Gastrocnemius medialis (tissue), 4 donors: Measurements from ENCODE around the gene ZBTB45. TPM values are rescaled to one million over a fixed set of nuclear protein-coding genes. Genes with fewer than 3 reads are reported as not detected.

ENCODE experiments used
- ATAC-seq, 2 donors: fragments of 150-250 bp; one replicate each; pipeline ENCODE4 v1.9.1; 2016
- DNase-seq, 2 donors: peaks; one replicate each; pipeline ENCODE4 v3.0.0-alpha.2; 2019
- H3K27ac ChIP-seq, 4 donors: fragments of 200-600 bp; sonication (generic); 1 replicate in 1 of 4; 2 replicates in 3 of 4; pipeline ENCODE4 v1.5.1; 2016 to 2018; ENCODE audit warnings: mild to moderate bottlenecking in 2 of 4, moderate library complexity in 1 of 4
- H3K27me3 ChIP-seq, 3 donors: fragments of 200-600 bp; sonication (generic) in 2 of 3; 1 replicate in 1 of 3; 2 replicates in 2 of 3; pipeline versions ENCODE4 v1.5.1 to v1.6.0; 2016 to 2019; ENCODE audit warnings: mild to moderate bottlenecking in 1 of 3, moderate library complexity in 1 of 3
- H3K36me3 ChIP-seq, 2 donors: fragments of 200-600 bp; sonication (generic) in 1 of 2; one replicate each; pipeline ENCODE4 v1.5.1; 2017 to 2018
- H3K4me1 ChIP-seq, 2 donors: fragments of 200-600 bp; sonication (generic) in 1 of 2; one replicate each; pipeline ENCODE4 v1.5.1; 2016 to 2017; ENCODE audit warnings: mild to moderate bottlenecking in 2 of 2
- H3K4me3 ChIP-seq, 4 donors: fragments of 200-600 bp; sonication (generic) in 3 of 4; 1 replicate in 1 of 4; 2 replicates in 3 of 4; pipeline ENCODE4 v1.5.1; 2016 to 2019; ENCODE audit warnings: mild to moderate bottlenecking in 2 of 4
- H3K9me3 ChIP-seq, 3 donors: fragments of 200-600 bp; sonication (generic) in 2 of 3; 1 replicate in 1 of 3; 2 replicates in 2 of 3; pipeline ENCODE4 v1.5.1; 2016 to 2019
- CTCF ChIP-seq, 5 experiments: fragments of 450-650 bp in 3 of 5; fragments of 200-600 bp in 2 of 5; sonication (generic) in 2 of 5; IDR thresholded peaks in 4 of 5; conservative IDR thresholded peaks in 1 of 5; 1 replicate in 4 of 5; 2 replicates in 1 of 5; pipeline ENCODE4 v1.5.1; 2016 to 2019; ENCODE audit warnings: antibody characterized with exemption in 5 of 5, mild to moderate bottlenecking in 3 of 5, moderate library complexity in 3 of 5
- POLR2A ChIP-seq, 2 donors: fragments of 450-650 bp; IDR thresholded peaks; one replicate each; pipeline ENCODE4 v1.6.1; 2017; ENCODE audit warnings: antibody characterized with exemption in 2 of 2, mild to moderate bottlenecking in 2 of 2, moderate library complexity in 2 of 2
- in situ Hi-C, 4 donors: fragments of 200-750 bp; cut with MboI; loops; one replicate each; pipeline versions ENCODE4 v1.15.0 to v1.8.0; 2017; ENCODE audit warnings: low sequenced_read_pairs in 4 of 4
- intact Hi-C: fragments of 100-400 bp; cut with DNase I; formaldehyde crosslinking; loops from one replicate; pipeline ENCODE4 v1.15.1; 2023; ENCODE audit warnings: low total_unique reads
- total RNA-seq, 4 donors: library from RNA; depleted of rRNA; stranded (reverse); fragments of >200 nt; gene quantifications; one replicate each; pipeline versions ENCODE4 v1.1.0 to v1.2.3, GENCODE V29; 2016

ZBTB45 gene
- total RNA-seq, 4 donors from 2014 or later, result 5.9 to 12.2 (median 9.6) TPM

DNA sequence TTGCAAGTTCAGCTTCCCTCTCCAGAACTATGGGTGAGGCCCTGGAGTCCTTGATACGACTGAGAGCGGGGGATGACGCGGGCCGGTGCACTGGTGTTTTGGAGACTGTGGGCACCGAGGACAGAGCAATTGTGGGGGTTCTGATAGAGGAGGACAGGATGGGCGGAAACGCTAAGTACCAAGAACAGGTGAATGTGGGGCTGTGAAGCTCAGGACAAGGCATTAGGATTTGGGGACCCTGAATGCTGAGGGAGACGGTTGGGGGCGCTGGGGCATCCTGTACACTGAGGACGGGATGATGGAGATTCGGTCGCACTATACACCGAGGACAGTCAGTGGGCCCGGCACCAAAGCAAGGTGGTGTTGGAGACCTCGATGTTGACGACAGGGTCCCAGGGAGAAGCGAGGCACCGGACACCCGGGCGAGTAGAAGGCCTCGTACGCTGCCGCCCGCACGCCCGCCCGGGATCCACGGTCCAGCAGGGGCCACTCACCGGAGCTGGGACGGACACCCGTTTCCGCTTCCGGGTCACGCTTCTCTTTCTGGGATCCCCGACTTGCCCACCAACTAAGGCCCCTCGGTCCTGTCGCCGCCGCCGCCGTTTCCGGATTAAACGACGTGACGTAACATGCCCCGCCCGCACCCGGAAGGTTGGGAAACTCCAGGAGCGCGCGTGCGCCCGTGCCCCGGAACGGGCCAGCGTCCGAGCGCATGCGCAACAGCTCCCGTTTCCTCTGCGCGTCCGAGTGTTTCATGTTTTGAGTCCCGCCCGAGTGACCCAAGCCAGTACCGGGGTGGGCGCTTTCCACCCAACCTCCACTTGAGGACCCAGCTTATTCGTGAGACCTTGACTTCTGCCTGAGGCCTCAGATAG lies 35.1 kb upstream of the ZBTB45 start, which contains the start of gene CHMP2A:
Gene CHMP2A, minus strand, starts transcription at position 612 of the 875 bp plus-strand sequence. CDS start 893 bp downstream, outside the sequence.
- Histone ChIP-seq H3K36me3 (peaks cover 0 to 48% of the 10 kb centered on the region in 2 donors), H3K27me3 (no peaks in the 10 kb centered on the region), H3K9me3 (no peaks in the 10 kb centered on the region), H3K27ac (peak within 1 kb of the TSS; percentile 97 to 99 (median 97)), H3K4me1 (peaks cover 34 to 44% of the 10 kb centered on the region in 2 donors), H3K4me3 (peak within 1 kb of the TSS; percentile 71 to 92 (median 84))
- peak; percentile 99 for DNase-seq
- peak; percentile 58 to 60 for ATAC-seq
- TF ChIP-seq CTCF (IDR thresholded peaks at IDR 0.05 in 4 of 5, conservative IDR thresholded peaks at IDR 0.05 in 1 of 5) (peak in 1 of 5 experiments; percentile 12), POLR2A (IDR thresholded peaks at IDR 0.05) (peak; percentile 69 to 84)
- intact Hi-C loops (loop anchor here (1.0 kb wide), 1 partner anchor 19 kb away; the partner anchor contains the start of gene MZF1), in situ Hi-C loops (no loop called here)

GRCh38 chr19:58553799-58554493 lies 34.3 kb upstream of the ZBTB45 start:
- Histone ChIP-seq H3K27ac (peak overlapping the region; percentile 97 to 99 (median 97)), H3K9me3 (no peaks in the 10 kb centered on the region), H3K4me3 (peak overlapping the region; percentile 71 to 92 (median 84)), H3K4me1 (peaks cover 32 to 41% of the 10 kb centered on the region in 2 donors), H3K27me3 (no peaks in the 10 kb centered on the region), H3K36me3 (peaks cover 0 to 56% of the 10 kb centered on the region in 2 donors)
- ATAC-seq, result no peak
- in situ Hi-C loops (no loop called here), intact Hi-C loops (no loop called here)
- TF ChIP-seq CTCF (IDR thresholded peaks at IDR 0.05 in 4 of 5, conservative IDR thresholded peaks at IDR 0.05 in 1 of 5), result no peak
- no peak for TF ChIP-seq POLR2A (IDR thresholded peaks at IDR 0.05)
- no peak for DNase-seq

DNA sequence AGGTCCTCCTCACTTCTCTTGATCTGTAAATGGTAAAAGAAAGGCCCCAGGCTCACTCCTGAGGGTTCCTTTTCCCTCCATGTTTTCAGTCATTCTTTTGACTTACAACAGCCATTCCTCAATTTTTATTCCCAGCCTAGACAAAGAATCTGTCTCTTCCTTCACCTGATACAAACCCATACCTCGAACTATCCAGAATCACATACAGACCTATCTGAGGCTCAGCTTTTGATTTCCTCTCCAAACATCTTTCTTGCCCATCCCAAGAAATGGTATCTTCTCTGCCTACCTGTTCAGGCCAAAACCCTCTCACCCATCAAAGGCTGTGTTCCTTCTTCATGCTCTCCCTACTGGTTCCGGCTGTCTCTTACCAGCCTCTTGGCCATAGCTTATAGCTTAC lies 33.0 kb upstream of the ZBTB45 start:
- Histone ChIP-seq H3K27me3 (no peaks in the 10 kb centered on the region), H3K27ac (no peak overlapping the region), H3K4me1 (peaks cover 32 to 40% of the 10 kb centered on the region in 2 donors), H3K9me3 (no peaks in the 10 kb centered on the region), H3K36me3 (peaks cover 3 to 68% of the 10 kb centered on the region in 2 donors), H3K4me3 (no peak overlapping the region)
- DNase-seq, result no peak
- ATAC-seq, result no peak
- in situ Hi-C loops, result no loop called here
- TF ChIP-seq CTCF (IDR thresholded peaks at IDR 0.05 in 4 of 5, conservative IDR thresholded peaks at IDR 0.05 in 1 of 5) (no peak), POLR2A (IDR thresholded peaks at IDR 0.05) (no peak)
- intact Hi-C loops, result no loop called here

DNA sequence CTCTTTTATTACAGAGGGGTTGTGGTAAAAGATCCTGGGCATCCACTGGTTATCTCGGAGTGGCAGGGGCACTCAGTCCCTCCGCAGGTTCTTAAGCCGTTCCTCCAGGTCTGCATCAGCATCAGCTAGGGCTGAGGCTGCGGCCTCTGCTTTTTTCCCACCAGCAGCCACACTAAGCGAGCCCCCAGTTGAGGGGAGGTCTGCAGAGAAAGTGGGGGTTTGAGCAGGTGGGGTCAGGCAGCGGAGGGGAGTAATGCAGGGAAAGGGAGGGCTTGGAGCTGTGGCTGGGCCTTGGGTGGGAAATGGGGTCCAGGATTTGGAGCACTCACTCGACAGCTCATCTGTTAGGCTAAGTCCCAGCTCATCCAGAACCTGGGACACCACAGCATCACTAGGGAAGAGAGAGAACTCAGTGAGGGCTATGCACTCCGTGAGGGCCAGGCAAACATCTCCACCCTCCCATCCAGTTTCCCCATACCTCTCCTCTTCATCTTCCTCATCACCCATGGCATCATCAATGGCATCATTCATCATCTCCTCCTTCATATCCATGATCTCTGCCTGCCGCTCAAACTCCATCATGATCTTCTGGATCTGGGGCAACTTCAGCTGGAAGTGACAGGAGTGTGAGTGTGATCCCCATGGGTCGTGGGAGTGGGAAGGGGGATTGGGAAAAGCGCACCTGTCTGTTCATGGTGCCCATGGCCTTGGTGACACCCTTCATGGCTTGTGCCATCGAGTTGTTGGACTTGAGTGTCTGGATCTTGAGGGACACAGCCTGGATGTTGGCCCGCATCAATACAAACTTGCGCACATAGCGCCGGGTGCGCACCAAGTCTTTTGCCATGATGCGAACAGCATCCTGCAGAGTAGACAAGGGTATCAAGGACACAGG lies 32.2 kb upstream of the ZBTB45 start:
- DNase-seq (no peak), ATAC-seq (no peak)
- in situ Hi-C loops, result no loop called here
- intact Hi-C loops, result no loop called here
- Histone ChIP-seq H3K27ac (no peak overlapping the region), H3K9me3 (no peaks in the 10 kb centered on the region), H3K27me3 (no peaks in the 10 kb centered on the region), H3K36me3 (peaks cover 3 to 74% of the 10 kb centered on the region in 2 donors), H3K4me1 (peaks cover 25 to 39% of the 10 kb centered on the region in 2 donors), H3K4me3 (no peak overlapping the region)
- TF ChIP-seq CTCF (IDR thresholded peaks at IDR 0.05 in 4 of 5, conservative IDR thresholded peaks at IDR 0.05 in 1 of 5) (no peak), POLR2A (IDR thresholded peaks at IDR 0.05) (no peak)
